HG02571 (cell line): ENCODE results near the gene RAD51B.

Experiments used
- ATAC-seq: cut with Tn5 transposase; IDR thresholded peaks from one replicate; pipeline ENCODE4 v1.9.1; 2021; ENCODE audit warnings: mild to moderate bottlenecking, moderate library complexity; ENCODE audit not compliant: unreplicated experiment

Gene RAD51B

GRCh38 chr14:68612049-68612448 is 792.5 kb downstream of the RAD51B start:
- no peak for ATAC-seq

GRCh38 chr14:68616221-68616902 is 796.8 kb downstream of the RAD51B start:
- ATAC-seq = no peak

GRCh38 chr14:68619790-68620574 is 800.4 kb downstream of the RAD51B start:
- ATAC-seq = no peak

GRCh38 chr14:68621400-68622365 is 802.1 kb downstream of the RAD51B start:
- ATAC-seq = no peak

- no peak for ATAC-seq
These were observed 803.3 kb downstream of the RAD51B start for GRCh38 chr14:68622856-68623255.

GRCh38 chr14:68623307-68623706 is 803.7 kb downstream of the RAD51B start:
- no peak for ATAC-seq

- no peak for ATAC-seq
These were observed 804.2 kb downstream of the RAD51B start for GRCh38 chr14:68623826-68624225.

GRCh38 chr14:68624541-68625220 is 805.1 kb downstream of the RAD51B start:
- ATAC-seq = no peak

- ATAC-seq = no peak
These were observed 805.9 kb downstream of the RAD51B start for GRCh38 chr14:68625366-68626090.

- ATAC-seq = no peak
These were observed 806.8 kb downstream of the RAD51B start for GRCh38 chr14:68626386-68626785.

GRCh38 chr14:68627050-68627867 is 807.7 kb downstream of the RAD51B start:
- ATAC-seq = no peak

GRCh38 chr14:68627868-68628604 is 808.5 kb downstream of the RAD51B start:
- no peak for ATAC-seq

GRCh38 chr14:68628605-68629310 is 809.2 kb downstream of the RAD51B start:
- ATAC-seq = no peak

GRCh38 chr14:68630081-68630571 is 810.5 kb downstream of the RAD51B start:
- ATAC-seq = no peak

GRCh38 chr14:68630611-68631393 is 811.2 kb downstream of the RAD51B start:
- ATAC-seq = no peak

- no peak for ATAC-seq
These were observed 811.9 kb downstream of the RAD51B start for GRCh38 chr14:68631394-68632053.
